Posterior cingulate gyrus (tissue), 11 donors: ENCODE measurements around the gene PRICKLE1.

Source experiments
- DNase-seq, 10 donors: peaks; one replicate each; pipeline versions ENCODE4 v3.0.0 to v3.0.0-alpha.2; 2020 to 2021; ENCODE audit warnings: mixed read lengths in 3 of 10
- intact Hi-C: fragments of 100-400 bp; cut with DNase I; formaldehyde crosslinking; loops from one replicate; pipeline ENCODE4 v1.15.1; 2023

The PRICKLE1 gene

DNA sequence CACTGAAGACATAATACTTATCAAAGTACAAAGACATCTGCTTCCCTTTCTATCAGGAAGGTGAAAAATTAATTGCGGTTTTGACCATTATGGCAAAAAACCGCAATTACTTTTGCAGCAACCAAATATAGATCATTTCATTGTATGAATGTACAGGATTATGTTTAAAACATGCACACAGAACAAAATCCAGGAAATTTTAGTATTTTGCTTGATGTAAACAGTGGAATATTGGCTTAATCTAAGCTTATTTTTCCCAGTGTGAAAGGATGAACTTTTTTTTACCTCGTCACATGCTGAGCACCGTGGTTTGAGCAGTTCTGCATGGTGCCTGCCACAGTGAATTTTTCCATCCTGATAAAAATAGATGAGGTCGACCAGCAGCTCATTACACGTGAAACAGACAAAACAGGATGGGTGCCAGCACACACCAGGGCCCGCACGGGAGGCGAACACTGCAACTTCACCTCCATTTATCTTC, 121.2 kb downstream of the PRICKLE1 start:
- intact Hi-C loops: no loop called here
- DNase-seq: peak in 4 of 10 donors; percentile 17 to 86 (median 48)

- intact Hi-C loops: no loop called here
- no peak for DNase-seq
Observed at GRCh38 chr12:42463671-42464070, 125.9 kb downstream of the PRICKLE1 start.

GRCh38 chr12:42462486-42462885, 127.1 kb downstream of the PRICKLE1 start:
- DNase-seq: no peak
- intact Hi-C loops: no loop called here

- intact Hi-C loops: no loop called here
- no peak for DNase-seq
Observed at GRCh38 chr12:42459336-42459847, 130.2 kb downstream of the PRICKLE1 start.

GRCh38 chr12:42458575-42458974, 131.0 kb downstream of the PRICKLE1 start:
- DNase-seq: no peak
- intact Hi-C loops: no loop called here

- DNase-seq: no peak
- intact Hi-C loops: no loop called here
Observed at GRCh38 chr12:42450248-42450647, 139.3 kb downstream of the PRICKLE1 start.

DNA sequence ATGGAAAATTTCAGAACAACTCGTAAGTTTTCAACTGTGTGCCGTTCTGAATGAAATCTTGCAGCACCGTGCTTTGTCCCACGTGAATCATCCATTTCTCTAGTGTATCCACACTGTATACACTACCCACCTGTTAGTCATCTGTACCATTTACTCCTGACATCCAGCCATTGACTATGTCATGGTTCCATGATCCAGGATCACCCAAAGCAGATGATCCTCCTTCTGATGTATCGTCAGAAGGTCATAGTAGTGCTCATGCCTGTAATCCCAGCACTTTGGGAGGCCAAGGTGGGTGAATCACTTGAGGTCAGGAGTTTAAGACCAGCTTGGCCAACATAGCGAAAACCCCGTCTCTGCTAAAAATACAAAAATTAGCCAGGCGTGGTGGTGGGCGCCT, 140.7 kb downstream of the PRICKLE1 start:
- DNase-seq: no peak
- intact Hi-C loops: no loop called here

DNA sequence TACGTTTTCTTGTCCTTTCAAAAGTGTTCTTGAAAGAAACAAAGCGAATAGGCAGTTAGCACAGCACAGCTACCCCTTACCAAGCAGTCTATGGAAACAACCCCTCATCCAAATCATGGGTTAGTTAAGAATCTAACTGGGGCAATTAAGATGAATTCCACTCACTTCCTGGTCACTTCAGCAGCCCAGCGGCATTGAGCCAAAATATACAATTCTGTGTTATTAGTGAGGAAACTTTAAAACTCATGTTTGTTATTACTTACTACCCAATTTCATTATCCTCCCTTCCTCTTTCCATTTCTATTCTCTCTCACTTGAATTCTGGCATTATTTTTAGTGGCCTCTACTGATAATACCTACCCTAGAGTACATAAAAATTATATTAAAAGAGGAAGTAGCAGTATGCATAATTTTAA, 142.2 kb downstream of the PRICKLE1 start:
- intact Hi-C loops: no loop called here
- no peak for DNase-seq

DNA sequence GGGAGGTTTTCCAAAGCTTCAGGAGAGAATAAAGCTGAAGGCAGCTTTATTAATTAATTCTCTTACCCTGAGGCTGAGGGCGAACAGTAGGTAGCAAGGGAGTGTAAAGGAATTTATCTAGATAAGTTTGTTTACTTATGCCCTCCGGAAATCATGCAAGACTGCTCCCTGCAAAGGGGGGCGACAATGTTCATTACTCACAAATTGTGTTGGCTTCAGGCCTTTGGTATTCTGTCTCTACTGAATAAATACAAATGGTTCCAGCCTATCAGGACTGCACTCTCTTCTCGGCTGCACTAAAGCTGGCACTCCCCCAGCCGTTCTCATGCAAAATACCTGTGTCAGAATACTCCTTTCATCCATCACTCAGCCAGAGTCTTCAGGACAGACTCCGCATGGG, 142.8 kb downstream of the PRICKLE1 start:
- intact Hi-C loops: no loop called here
- no peak for DNase-seq

GRCh38 chr12:42445891-42446290, 143.7 kb downstream of the PRICKLE1 start:
- no peak for DNase-seq
- intact Hi-C loops: no loop called here

- DNase-seq: no peak
- intact Hi-C loops: no loop called here
Observed at GRCh38 chr12:42444192-42444943, 145.2 kb downstream of the PRICKLE1 start.

DNA sequence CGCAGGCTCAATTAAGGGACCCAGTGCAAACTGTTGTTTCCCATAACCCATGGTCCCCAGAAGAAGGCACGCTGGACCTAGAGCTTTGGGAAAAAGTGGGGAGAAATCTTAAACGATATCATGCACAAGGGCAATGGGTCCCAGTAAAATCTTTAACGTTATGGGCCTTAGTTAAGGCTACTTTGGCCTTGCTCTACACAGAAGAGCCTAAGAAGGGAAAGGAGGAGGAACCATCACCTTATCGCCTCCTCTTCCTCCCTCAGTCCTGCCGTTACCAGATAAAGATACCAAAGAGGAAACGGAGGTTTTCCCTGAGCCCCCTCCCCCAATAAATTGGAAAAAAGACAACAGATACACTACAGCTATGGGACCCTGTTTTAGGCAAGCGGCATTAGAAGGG, 146.7 kb downstream of the PRICKLE1 start:
- intact Hi-C loops: no loop called here
- no peak for DNase-seq

DNA sequence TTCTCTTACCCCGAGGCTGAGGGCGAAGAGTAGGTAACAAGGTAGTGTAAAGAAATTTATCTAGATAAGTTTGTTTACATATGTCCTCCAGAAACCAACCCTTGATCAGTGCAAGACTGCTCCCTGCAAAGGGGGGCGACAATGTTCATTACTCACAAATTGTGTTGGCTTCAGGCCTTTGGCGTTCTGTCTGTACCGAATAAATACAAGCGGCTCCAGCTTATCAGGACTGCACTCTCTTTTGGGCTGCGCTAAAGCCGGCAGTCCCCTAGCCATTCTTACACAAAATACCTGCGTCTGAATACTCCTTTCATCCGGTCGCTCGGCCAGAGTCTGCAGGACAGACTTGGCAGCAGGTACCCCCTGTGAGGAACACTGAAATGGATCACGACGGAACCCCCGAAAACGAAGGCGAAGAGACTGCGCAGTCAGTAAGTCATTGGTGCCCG, 147.2 kb downstream of the PRICKLE1 start:
- intact Hi-C loops: no loop called here

DNA sequence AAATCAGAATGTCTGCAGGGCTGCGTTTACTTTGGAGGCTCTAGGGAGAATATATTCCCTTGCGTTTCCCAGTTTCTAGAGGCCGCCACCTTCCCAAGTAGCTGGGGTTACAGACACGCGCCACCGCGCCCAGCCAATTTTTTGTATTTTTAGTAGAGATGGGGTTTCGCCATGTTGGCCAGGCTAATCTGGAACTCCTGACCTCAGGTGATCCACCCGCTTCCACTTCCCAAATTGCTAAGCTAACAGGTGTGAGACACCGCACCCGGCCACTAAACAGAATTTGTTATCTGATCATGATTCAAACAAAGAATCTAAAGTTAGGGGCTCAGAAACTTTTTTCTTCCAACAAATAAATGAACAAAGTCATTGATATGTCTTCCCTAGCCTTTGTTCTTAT, 148.9 kb downstream of the PRICKLE1 start:
- intact Hi-C loops: no loop called here
- no peak for DNase-seq

More for the DNA sequence above, 147.2 kb downstream of the PRICKLE1 start:
- no peak for DNase-seq

- no peak for DNase-seq
- intact Hi-C loops: no loop called here
Observed at GRCh38 chr12:42432517-42433140, 156.9 kb downstream of the PRICKLE1 start.

DNA sequence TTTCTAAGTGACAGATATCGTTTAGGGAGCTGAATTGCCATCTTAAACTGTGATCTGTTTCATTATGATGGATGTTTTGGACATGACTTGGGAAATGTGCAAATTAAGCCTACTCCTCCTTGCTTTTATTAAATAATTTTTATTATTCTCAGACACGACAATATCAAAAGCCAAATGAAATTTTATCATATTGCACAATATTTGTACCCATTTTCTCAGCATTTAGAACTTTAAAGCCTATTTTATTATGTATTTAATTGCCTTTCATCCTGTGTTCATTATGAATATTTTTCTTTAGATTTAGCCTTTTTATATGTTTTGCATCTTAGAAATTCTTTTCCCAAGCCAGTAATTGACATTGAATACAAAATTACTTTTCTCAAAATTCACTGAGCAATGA, 160.7 kb downstream of the PRICKLE1 start:
- intact Hi-C loops: no loop called here
- DNase-seq: no peak

GRCh38 chr12:42426746-42427145, 162.8 kb downstream of the PRICKLE1 start:
- peak in 1 of 10 donors; percentile 17 for DNase-seq
- intact Hi-C loops: no loop called here

- DNase-seq: no peak
- intact Hi-C loops: no loop called here
Observed at GRCh38 chr12:42422785-42423184, 166.8 kb downstream of the PRICKLE1 start.

DNA sequence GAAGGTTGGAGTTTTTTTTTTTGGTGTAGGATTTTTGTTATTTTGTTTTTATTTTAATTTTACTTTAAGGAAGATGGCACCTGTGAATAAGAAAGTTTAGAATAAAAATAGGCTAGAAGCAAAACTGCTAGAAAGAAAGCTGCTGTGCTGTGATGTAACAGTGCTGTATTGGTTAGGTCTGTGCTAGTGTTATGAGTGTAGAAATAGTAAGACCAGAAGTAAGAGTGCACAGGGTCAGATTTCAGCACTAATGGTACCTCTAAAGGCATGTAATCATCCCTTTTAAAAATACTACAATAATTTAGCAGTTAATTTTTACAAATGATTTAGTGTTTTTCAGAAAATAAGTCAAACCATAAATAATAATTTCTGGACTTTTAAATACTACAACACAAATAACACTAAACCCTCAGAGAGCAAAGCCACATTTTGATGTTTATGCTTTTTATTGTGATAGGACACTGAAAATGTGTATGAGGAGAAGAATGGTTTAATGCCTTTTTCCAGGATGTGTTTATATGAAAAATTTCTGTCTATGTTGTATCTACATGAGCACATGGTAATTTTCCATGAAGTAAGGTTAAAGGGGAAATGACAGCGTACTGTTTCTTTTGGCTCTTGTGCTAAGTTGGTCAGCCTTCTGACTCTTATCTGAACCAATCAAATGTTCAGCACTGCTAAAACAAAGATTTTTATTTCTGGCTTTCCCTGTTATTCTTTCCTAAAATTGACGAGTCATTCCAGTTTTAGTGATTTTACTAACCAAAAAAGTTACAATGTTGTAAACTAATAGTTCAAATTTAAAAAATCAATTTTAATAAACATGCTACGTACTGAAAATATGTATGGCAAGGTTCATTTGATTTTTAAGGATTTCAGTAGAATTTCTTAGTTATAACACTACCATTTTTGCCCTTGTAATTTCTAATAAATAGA, 167.4 kb downstream of the PRICKLE1 start:
- intact Hi-C loops: no loop called here

GRCh38 chr12:42420395-42420794, 169.2 kb downstream of the PRICKLE1 start:
- intact Hi-C loops: no loop called here
- DNase-seq: no peak

More for the DNA sequence above, 167.4 kb downstream of the PRICKLE1 start:
- DNase-seq: no peak

GRCh38 chr12:42410340-42410739, 179.2 kb downstream of the PRICKLE1 start:
- intact Hi-C loops: no loop called here

More at GRCh38 chr12:42410340-42410739, 179.2 kb downstream of the PRICKLE1 start:
- DNase-seq: no peak
